Measurements from ENCODE around the gene TRIM71.
"Not testable (repeated sequence)": the region's sequence is repeated elsewhere in the genome, so short reads cannot be mapped to it uniquely, and the experiment has no call there.

DNA sequence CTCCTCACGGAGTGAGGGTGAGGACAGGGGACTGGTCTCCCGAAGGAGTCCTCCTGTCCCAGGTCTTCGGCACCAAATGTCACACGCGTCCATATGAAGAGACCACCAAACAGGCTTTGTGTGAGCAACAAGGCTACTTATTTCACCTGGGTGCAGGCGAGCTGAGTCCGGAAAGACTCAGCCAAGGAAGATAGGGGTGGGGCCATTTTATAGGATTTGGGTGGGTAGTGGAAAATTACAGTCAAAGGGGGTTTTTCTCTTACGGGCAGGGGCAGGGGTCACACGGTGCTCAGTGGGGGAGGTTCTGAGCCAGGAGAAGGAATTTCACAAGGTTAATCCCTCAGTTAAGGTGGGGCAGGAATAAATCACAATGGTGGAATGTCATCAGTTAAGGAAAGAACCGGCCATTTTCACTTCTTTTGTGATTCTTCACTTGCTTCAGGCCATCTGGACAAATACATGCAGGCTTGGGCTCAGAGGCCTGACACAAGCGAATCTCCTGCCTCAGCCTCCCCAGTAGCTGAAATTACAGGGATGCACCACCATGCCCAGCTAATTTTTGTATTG lies 21.3 kb upstream of the TRIM71 start:
- TF ChIP-seq ZNF24 (IDR thresholded peaks at IDR 0.05); PRDM4 (CRISPR knock-in tag; IDR thresholded peaks at IDR 0.05; ENCODE audit: borderline replicate concordance); CTCF (CRISPR knock-in tag; IDR thresholded peaks at IDR 0.05); TBP (CRISPR knock-in tag; IDR thresholded peaks at IDR 0.05); NFYB (CRISPR knock-in tag; IDR thresholded peaks at IDR 0.05); YY1 (IDR thresholded peaks at IDR 0.05; ENCODE audit: insufficient read depth, insufficient replicate concordance, low read depth, low read length); HMG20B (CRISPR knock-in tag; conservative IDR thresholded peaks at IDR 0.05); ZNF609 (CRISPR knock-in tag; IDR thresholded peaks at IDR 0.05; ENCODE audit: borderline replicate concordance): not testable (repeated sequence)
- TF ChIP-seq, protein P1, sequence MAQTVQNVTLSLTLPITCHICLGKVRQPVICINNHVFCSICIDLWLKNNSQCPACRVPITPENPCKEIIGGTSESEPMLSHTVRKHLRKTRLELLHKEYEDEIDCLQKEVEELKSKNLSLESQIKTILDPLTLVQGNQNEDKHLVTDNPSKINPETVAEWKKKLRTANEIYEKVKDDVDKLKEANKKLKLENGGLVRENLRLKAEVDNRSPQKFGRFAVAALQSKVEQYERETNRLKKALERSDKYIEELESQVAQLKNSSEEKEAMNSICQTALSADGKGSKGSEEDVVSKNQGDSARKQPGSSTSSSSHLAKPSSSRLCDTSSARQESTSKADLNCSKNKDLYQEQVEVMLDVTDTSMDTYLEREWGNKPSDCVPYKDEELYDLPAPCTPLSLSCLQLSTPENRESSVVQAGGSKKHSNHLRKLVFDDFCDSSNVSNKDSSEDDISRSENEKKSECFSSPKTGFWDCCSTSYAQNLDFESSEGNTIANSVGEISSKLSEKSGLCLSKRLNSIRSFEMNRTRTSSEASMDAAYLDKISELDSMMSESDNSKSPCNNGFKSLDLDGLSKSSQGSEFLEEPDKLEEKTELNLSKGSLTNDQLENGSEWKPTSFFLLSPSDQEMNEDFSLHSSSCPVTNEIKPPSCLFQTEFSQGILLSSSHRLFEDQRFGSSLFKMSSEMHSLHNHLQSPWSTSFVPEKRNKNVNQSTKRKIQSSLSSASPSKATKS (CRISPR knock-in tag; IDR thresholded peaks at IDR 0.05): not testable (repeated sequence)

Data from HepG2 (cell line).